ENCODE results near the gene NUDT16. TPM values are rescaled to one million over a fixed set of nuclear protein-coding genes. Genes with fewer than 3 reads are reported as not detected.

Gene NUDT16
- total and polyA plus RNA-seq, 8 donors: 24.7 to 34.4 (median 29.5) TPM

- ATAC-seq: peak; percentile 38
- no peaks in the 10 kb centered on the region for H3K36me3 ChIP-seq
- H3K27ac ChIP-seq: no peak overlapping the region
- no peak for DNase-seq
- no peaks in the 10 kb centered on the region for H3K27me3 ChIP-seq
- no peak for TF ChIP-seq CTCF (IDR thresholded peaks at IDR 0.05)
- H3K9me3 ChIP-seq: no peaks in the 10 kb centered on the region
- peaks cover 0 to 1% of the 10 kb centered on the region in 2 donors for H3K4me1 ChIP-seq
- no peak overlapping the region for H3K4me3 ChIP-seq
- intact Hi-C loops (cut with DNase I): no loop called here
Observed at GRCh38 chr3:131393868-131394267, 12.3 kb downstream of the NUDT16 start.

GRCh38 chr3:131394400-131394799 is 12.8 kb downstream of the NUDT16 start:
- Histone ChIP-seq H3K36me3 (no peaks in the 10 kb centered on the region), H3K4me1 (no peaks in the 10 kb centered on the region), H3K9me3 (no peaks in the 10 kb centered on the region), H3K27ac (no peak overlapping the region), H3K4me3 (no peak overlapping the region), H3K27me3 (no peaks in the 10 kb centered on the region)
- TF ChIP-seq CTCF (IDR thresholded peaks at IDR 0.05): no peak
- peak; percentile 36 for ATAC-seq
- intact Hi-C loops (cut with DNase I): no loop called here
- DNase-seq: no peak

GRCh38 chr3:131396170-131396569 is 14.6 kb downstream of the NUDT16 start:
- TF ChIP-seq CTCF (IDR thresholded peaks at IDR 0.05): no peak

GRCh38 chr3:131397889-131398288 is 16.3 kb downstream of the NUDT16 start:
- DNase-seq (no peak), ATAC-seq (no peak)
- H3K36me3 ChIP-seq: no peaks in the 10 kb centered on the region
- no peak for TF ChIP-seq CTCF (IDR thresholded peaks at IDR 0.05)
- H3K4me3 ChIP-seq: no peak overlapping the region
- peaks cover 0 to 5% of the 10 kb centered on the region in 2 donors for H3K4me1 ChIP-seq
- intact Hi-C loops (cut with DNase I): no loop called here
- no peaks in the 10 kb centered on the region for H3K9me3 ChIP-seq
- H3K27ac ChIP-seq: no peak overlapping the region
- no peaks in the 10 kb centered on the region for H3K27me3 ChIP-seq

More at GRCh38 chr3:131396170-131396569, 14.6 kb downstream of the NUDT16 start:
- no peaks in the 10 kb centered on the region for H3K4me1 ChIP-seq
- no peaks in the 10 kb centered on the region for H3K27me3 ChIP-seq
- H3K27ac ChIP-seq: no peak overlapping the region
- H3K9me3 ChIP-seq: no peaks in the 10 kb centered on the region
- DNase-seq: no peak
- no peak overlapping the region for H3K4me3 ChIP-seq
- intact Hi-C loops (cut with DNase I): no loop called here
- ATAC-seq: no peak
- no peaks in the 10 kb centered on the region for H3K36me3 ChIP-seq

- no peak for ATAC-seq
- H3K4me3 ChIP-seq: no peak overlapping the region
- no peak overlapping the region for H3K27ac ChIP-seq
- no peak for TF ChIP-seq CTCF (IDR thresholded peaks at IDR 0.05)
- intact Hi-C loops (cut with DNase I): no loop called here
- H3K4me1 ChIP-seq: peaks cover 0 to 5% of the 10 kb centered on the region in 2 donors
- H3K27me3 ChIP-seq: no peaks in the 10 kb centered on the region
- DNase-seq: no peak
- H3K36me3 ChIP-seq: no peaks in the 10 kb centered on the region
- H3K9me3 ChIP-seq: peaks cover 0 to 6% of the 10 kb centered on the region in 2 donors
Observed at GRCh38 chr3:131401978-131402377, 20.4 kb downstream of the NUDT16 start.

Measured in left lung (tissue), 10 donors.